Measurements from ENCODE around the gene CACNA1C.

Gene CACNA1C

GRCh38 chr12:2052826-2053678 is at the start of gene CACNA1C:
TSS of gene CACNA1C (plus strand) at chr12:2052987. CDS start at chr12:2053563, 576 bp downstream.
- H3K27ac ChIP-seq, result peak within 1 kb of the TSS; percentile 78
- peak; percentile 69 for TF ChIP-seq CTCF (conservative IDR thresholded peaks at IDR 0.05)

- peak overlapping the region; percentile 93 for H3K27ac ChIP-seq
- no peak for TF ChIP-seq CTCF (conservative IDR thresholded peaks at IDR 0.05)
These were observed 49.1 kb upstream of the CACNA1C start for GRCh38 chr12:2003676-2004112.

- peak within 1 kb of the TSS; percentile 93 for H3K27ac ChIP-seq
- peak; percentile 14 for TF ChIP-seq CTCF (conservative IDR thresholded peaks at IDR 0.05)
These were observed 48.5 kb upstream of the CACNA1C start, which contains the start of gene DCP1B for GRCh38 chr12:2004113-2004929. TSS of gene DCP1B (minus strand) at chr12:2004457. CDS start at chr12:2004431, 26 bp downstream.

- no peak for TF ChIP-seq CTCF (conservative IDR thresholded peaks at IDR 0.05)
- H3K27ac ChIP-seq, result peak overlapping the region; percentile 25; the same call in 1 of the 2 replicates
These were observed 44.1 kb upstream of the CACNA1C start for GRCh38 chr12:2008677-2009076.

GRCh38 chr12:2009623-2010022 is 43.2 kb upstream of the CACNA1C start:
- no peak for TF ChIP-seq CTCF (conservative IDR thresholded peaks at IDR 0.05)
- H3K27ac ChIP-seq, result peak overlapping the region; percentile 25; the same call in 1 of the 2 replicates

- TF ChIP-seq CTCF (conservative IDR thresholded peaks at IDR 0.05), result no peak
- H3K27ac ChIP-seq, result peak overlapping the region; percentile 56
These were observed 40.9 kb upstream of the CACNA1C start for GRCh38 chr12:2011643-2012607.
